PC-3 (cell line): Measurements from ENCODE around the gene TPGS2. TPM values are rescaled to one million over a fixed set of nuclear protein-coding genes. Genes with fewer than 3 reads are reported as not detected.

Source experiments
- ATAC-seq: fragments of 200-7000 bp; cut with Tn5 transposase; 2 replicates; pipeline ENCODE4 v1.9.1; 2020; ENCODE audit warnings: mild to moderate bottlenecking, moderate library complexity
- BruUV-seq: library from RNA; stranded (reverse); fragments of 400-500 nt; replicated peaks from 2 replicates; lab custom pipeline; 2021; lab: Mats Ljungman, UMichigan
- CTCF ChIA-PET: fragments of 300-600 bp; sonication (Branson Sonifier 250); formaldehyde crosslinking; loops from one replicate; lab custom pipeline; 2022; ENCODE audit warnings: antibody characterized with exemption; lab: Charles Lee
- POLR2A ChIA-PET: fragments of 300-600 bp; sonication (Branson Sonifier 250); formaldehyde crosslinking; loops from one replicate; lab custom pipeline; 2022; ENCODE audit warnings: antibody characterized with exemption; ENCODE audit not compliant: unreplicated experiment; lab: Charles Lee
- DNase-seq: peaks from one replicate; pipeline ENCODE4 v3.0.0-alpha.2; 2015
- H2AFZ ChIP-seq: fragments of 300-600 bp; sonication (generic); 2 replicates; pipeline ENCODE4 v1.6.0; 2016; ENCODE audit warnings: antibody characterized with exemption, low read length
- H3F3A ChIP-seq: fragments of 300-600 bp; sonication (generic); one replicate; pipeline ENCODE4 v1.6.0; 2017; ENCODE audit warnings: antibody characterized with exemption, low read length, control low read depth, mild to moderate bottlenecking; ENCODE audit not compliant: unreplicated experiment
- H3K27ac ChIP-seq: fragments of 300-600 bp; sonication (generic); 2 replicates; pipeline ENCODE4 v1.5.1; 2016; ENCODE audit warnings: mild to moderate bottlenecking, low read length
- H3K27me3 ChIP-seq: fragments of 300-600 bp; sonication (generic); 2 replicates; pipeline ENCODE4 v1.6.1; 2016; ENCODE audit warnings: low read length, mixed read lengths
- H3K36me3 ChIP-seq: fragments of 300-600 bp; sonication (generic); 2 replicates; pipeline ENCODE4 v1.6.1; 2016; ENCODE audit warnings: low read depth, mixed run types, low read length, mixed read lengths
- H3K4me1 ChIP-seq: fragments of 300-600 bp; sonication (generic); 2 replicates; pipeline ENCODE4 v1.5.1; 2016; ENCODE audit warnings: low read length; ENCODE audit not compliant: insufficient read depth
- H3K4me2 ChIP-seq: fragments of 300-600 bp; sonication (generic); 2 replicates; pipeline ENCODE4 v1.6.0; 2016; ENCODE audit warnings: low read length
- H3K4me3 ChIP-seq: fragments of 300-600 bp; sonication (generic); 2 replicates; pipeline ENCODE4 v1.5.1; 2016; ENCODE audit warnings: mild to moderate bottlenecking, low read length, mixed read lengths
- H3K79me2 ChIP-seq: fragments of 300-600 bp; sonication (generic); 2 replicates; pipeline ENCODE4 v1.6.1; 2017; ENCODE audit warnings: low read length, mixed read lengths
- H3K9ac ChIP-seq: fragments of 300-600 bp; sonication (generic); 2 replicates; pipeline ENCODE4 v1.6.0; 2016; ENCODE audit warnings: mild to moderate bottlenecking, low read length
- H3K9me2 ChIP-seq: fragments of 300-600 bp; sonication (generic); replicated peaks from 2 replicates; pipeline ENCODE4 v1.6.1; 2016; ENCODE audit warnings: mixed run types, low read length, mixed read lengths
- H3K9me3 ChIP-seq: fragments of 300-600 bp; sonication (generic); 2 replicates; pipeline ENCODE4 v1.6.1; 2016; ENCODE audit warnings: low read length, mixed read lengths
- H4K20me1 ChIP-seq: fragments of 300-600 bp; sonication (generic); 2 replicates; pipeline ENCODE4 v1.6.1; 2016; ENCODE audit warnings: low read length, mixed read lengths
- CTCF ChIP-seq: fragments of 300-600 bp; sonication (generic); conservative IDR thresholded peaks from 2 replicates; pipeline ENCODE4 v1.5.1; 2017; ENCODE audit warnings: antibody characterized with exemption, low read depth, mild to moderate bottlenecking, low read length
- EZH2 ChIP-seq: fragments of 300-600 bp; sonication (generic); IDR thresholded peaks from one replicate; pipeline ENCODE4 v1.6.1; 2017; ENCODE audit warnings: antibody characterized with exemption, mild to moderate bottlenecking, low read length; ENCODE audit not compliant: unreplicated experiment
- EZH2phosphoT487 ChIP-seq: fragments of 300-600 bp; sonication (generic); IDR thresholded peaks from 2 replicates; pipeline ENCODE4 v1.6.1; 2018; ENCODE audit warnings: mild to moderate bottlenecking, antibody characterized with exemption, low read length, borderline replicate concordance
- intact Hi-C: fragments of 100-400 bp; cut with micrococcal nuclease; formaldehyde crosslinking; loops from 2 replicates; pipeline ENCODE4 v1.9.0; 2023
- total RNA-seq: library from RNA; depleted of rRNA; stranded (reverse); fragments of >200 nt; gene quantifications from 2 replicates; pipeline ENCODE4 v1.2.3, GENCODE V29; 2014

The TPGS2 gene
- total RNA-seq, 1 experiment from 2014 or later, result 44.9 TPM

GRCh38 chr18:36757081-36757480, 71.7 kb downstream of the TPGS2 start:
- Histone ChIP-seq H3F3A (no peaks in the 10 kb centered on the region), H3K27me3 (no peaks in the 10 kb centered on the region), H3K9me2 (no peaks in the 10 kb centered on the region), H3K4me1 (no peaks in the 10 kb centered on the region), H3K9me3 (no peaks in the 10 kb centered on the region), H3K4me2 (no peak overlapping the region), H3K9ac (no peak overlapping the region), H3K79me2 (no peaks in the 10 kb centered on the region), H4K20me1 (no peaks in the 10 kb centered on the region), H3K27ac (no peak overlapping the region), H3K36me3 (no peaks in the 10 kb centered on the region), H3K4me3 (no peak overlapping the region), H2AFZ (no peak overlapping the region)
- intact Hi-C loops, result loop anchor here (1.0 to 10.0 kb wide), 3 partner anchors 69 to 661 kb away; partner anchors contain the start of gene FHOD3
- CTCF ChIA-PET, result no interaction called here
- POLR2A ChIA-PET, result no interaction called here
- peak; percentile 53 for DNase-seq
- BruUV-seq, result no TSS peak
- no peak for TF ChIP-seq EZH2
- TF ChIP-seq EZH2phosphoT487, result no peak
- peak; percentile 57 for TF ChIP-seq CTCF
- ATAC-seq, result peak; percentile 56

GRCh38 chr18:36756242-36756641, 72.6 kb downstream of the TPGS2 start:
- no peaks in the 10 kb centered on the region for H3K36me3 ChIP-seq
- intact Hi-C loops, result loop anchor here (10.0 kb wide), 1 partner anchor 461 kb away; the partner anchor contains the start of gene FHOD3
- no peaks in the 10 kb centered on the region for H3K79me2 ChIP-seq
- no peak overlapping the region for H3K4me2 ChIP-seq
- no peaks in the 10 kb centered on the region for H3K9me2 ChIP-seq
- H3K9me3 ChIP-seq, result no peaks in the 10 kb centered on the region
- TF ChIP-seq EZH2 (no peak), CTCF (no peak), EZH2phosphoT487 (no peak)
- no peaks in the 10 kb centered on the region for H3K4me1 ChIP-seq
- H2AFZ ChIP-seq, result no peak overlapping the region
- ChIA-PET POLR2A (no interaction called here), CTCF (no interaction called here)
- no TSS peak for BruUV-seq
- H3K4me3 ChIP-seq, result no peak overlapping the region
- no peaks in the 10 kb centered on the region for H3F3A ChIP-seq
- no peak overlapping the region for H3K9ac ChIP-seq
- H4K20me1 ChIP-seq, result no peaks in the 10 kb centered on the region
- H3K27ac ChIP-seq, result no peak overlapping the region
- H3K27me3 ChIP-seq, result no peaks in the 10 kb centered on the region
- ATAC-seq, result no peak
- no peak for DNase-seq
